MM.1S (cell line): ENCODE results near the gene MBLAC1.
A peak's percentile ranks its signal among the peaks of the same experiment; 100 is the strongest.

ENCODE experiments used
- DNase-seq: peaks from one replicate; pipeline ENCODE4 v3.0.0-alpha.2; 2015
- H2AFZ ChIP-seq: fragments of 300-600 bp; sonication (generic); 2 replicates; pipeline ENCODE4 v1.6.0; 2016; ENCODE audit warnings: antibody characterized with exemption, low read length
- H3F3A ChIP-seq: fragments of 300-600 bp; sonication (generic); 2 replicates; pipeline ENCODE4 v1.6.1; 2016; ENCODE audit warnings: mild to moderate bottlenecking, antibody characterized with exemption, low read length, moderate library complexity, mixed read lengths; ENCODE audit not compliant: insufficient read depth
- H3K27ac ChIP-seq: fragments of 300-600 bp; sonication (generic); 2 replicates; pipeline ENCODE4 v1.5.1; 2016; ENCODE audit warnings: mild to moderate bottlenecking, low read length
- H3K27me3 ChIP-seq: fragments of 300-600 bp; sonication (generic); replicated peaks from 2 replicates; pipeline ENCODE4 v1.6.0; 2016; ENCODE audit warnings: low read length; ENCODE audit not compliant: insufficient read depth
- H3K36me3 ChIP-seq: fragments of 300-600 bp; sonication (generic); replicated peaks from 2 replicates; pipeline ENCODE4 v1.6.1; 2016; ENCODE audit warnings: mild to moderate bottlenecking, low read length, mixed read lengths; ENCODE audit not compliant: insufficient read depth
- H3K4me1 ChIP-seq: fragments of 300-600 bp; sonication (generic); 2 replicates; pipeline ENCODE4 v1.6.1; 2016; ENCODE audit warnings: low read length, mixed read lengths
- H3K4me2 ChIP-seq: fragments of 300-600 bp; sonication (generic); 2 replicates; pipeline ENCODE4 v1.6.0; 2016; ENCODE audit warnings: low read depth, low read length
- H3K4me3 ChIP-seq: fragments of 300-600 bp; sonication (generic); 2 replicates; pipeline ENCODE4 v1.5.1; 2016; ENCODE audit warnings: low read length, mixed read lengths
- H3K79me2 ChIP-seq: fragments of 300-600 bp; sonication (generic); 2 replicates; pipeline ENCODE4 v1.6.1; 2016; ENCODE audit warnings: mixed run types, low read length, mixed read lengths
- H3K9ac ChIP-seq: fragments of 300-600 bp; sonication (generic); 2 replicates; pipeline ENCODE4 v1.6.1; 2016; ENCODE audit warnings: low read length, mixed read lengths
- H3K9me2 ChIP-seq: fragments of 300-600 bp; sonication (generic); replicated peaks from 2 replicates; pipeline ENCODE4 v1.6.1; 2016; ENCODE audit warnings: mild to moderate bottlenecking, low read length, mixed read lengths; ENCODE audit not compliant: insufficient read depth
- H3K9me3 ChIP-seq: fragments of 300-600 bp; sonication (generic); replicated peaks from 2 replicates; pipeline ENCODE4 v1.6.1; 2016; ENCODE audit warnings: mild to moderate bottlenecking, low read length, mixed read lengths; ENCODE audit not compliant: insufficient read depth
- H4K20me1 ChIP-seq: fragments of 300-600 bp; sonication (generic); 2 replicates; pipeline ENCODE4 v1.6.1; 2016; ENCODE audit warnings: mild to moderate bottlenecking, low read length, moderate library complexity, mixed read lengths; ENCODE audit not compliant: insufficient read depth
- EZH2 ChIP-seq: fragments of 300-600 bp; sonication (generic); optimal IDR thresholded peaks from 2 replicates; pipeline ENCODE3; 2017; ENCODE audit warnings: low read depth, mild to moderate bottlenecking, antibody characterized with exemption, low read length, mixed read lengths
- EZH2phosphoT487 ChIP-seq: fragments of 300-600 bp; sonication (generic); IDR thresholded peaks from 2 replicates; pipeline ENCODE4 v1.6.1; 2018; ENCODE audit warnings: antibody characterized with exemption, low read length
- TF ChIP-seq, protein P1 (sequence below): fragments of 300-600 bp; sonication (generic); IDR thresholded peaks from 2 replicates; pipeline ENCODE4 v1.5.1; 2016; ENCODE audit warnings: antibody characterized with exemption, low read length, mixed read lengths

The MBLAC1 gene

DNA sequence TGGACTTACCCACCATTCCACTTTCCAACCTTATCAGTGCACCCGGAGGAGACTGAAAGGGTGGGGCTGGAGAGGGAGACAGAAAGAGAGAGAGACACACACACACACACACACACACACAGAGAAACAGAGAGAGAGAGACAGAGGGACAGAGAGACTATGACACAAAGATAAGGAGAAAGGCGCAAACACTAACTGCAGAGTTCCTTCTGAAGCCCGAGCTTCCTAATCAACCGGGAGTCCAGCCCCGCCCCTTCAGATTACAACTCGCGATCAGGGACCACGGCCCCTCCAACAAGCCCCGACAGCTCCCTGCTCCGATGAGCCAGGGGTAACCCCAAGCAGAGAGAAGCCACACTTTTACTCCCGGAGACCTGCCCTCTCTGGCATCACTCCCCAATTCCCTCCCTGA is 41.2 kb downstream of the MBLAC1 start:
- Histone ChIP-seq H3K36me3 (no peaks in the 10 kb centered on the region), H3K27me3 (peaks cover 85% of the 10 kb centered on the region), H3K4me1 (no peaks in the 10 kb centered on the region; the same call in 1 of the 2 replicates), H3K4me2 (peak overlapping the region; percentile 35; the same call in 1 of the 2 replicates), H4K20me1 (no peaks in the 10 kb centered on the region), H3K9me3 (no peaks in the 10 kb centered on the region), H3K9ac (no peak overlapping the region), H2AFZ (no peak overlapping the region), H3K27ac (no peak overlapping the region), H3F3A (no peaks in the 10 kb centered on the region), H3K9me2 (no peaks in the 10 kb centered on the region), H3K79me2 (no peaks in the 10 kb centered on the region), H3K4me3 (no peak overlapping the region)
- TF ChIP-seq, protein P1, sequence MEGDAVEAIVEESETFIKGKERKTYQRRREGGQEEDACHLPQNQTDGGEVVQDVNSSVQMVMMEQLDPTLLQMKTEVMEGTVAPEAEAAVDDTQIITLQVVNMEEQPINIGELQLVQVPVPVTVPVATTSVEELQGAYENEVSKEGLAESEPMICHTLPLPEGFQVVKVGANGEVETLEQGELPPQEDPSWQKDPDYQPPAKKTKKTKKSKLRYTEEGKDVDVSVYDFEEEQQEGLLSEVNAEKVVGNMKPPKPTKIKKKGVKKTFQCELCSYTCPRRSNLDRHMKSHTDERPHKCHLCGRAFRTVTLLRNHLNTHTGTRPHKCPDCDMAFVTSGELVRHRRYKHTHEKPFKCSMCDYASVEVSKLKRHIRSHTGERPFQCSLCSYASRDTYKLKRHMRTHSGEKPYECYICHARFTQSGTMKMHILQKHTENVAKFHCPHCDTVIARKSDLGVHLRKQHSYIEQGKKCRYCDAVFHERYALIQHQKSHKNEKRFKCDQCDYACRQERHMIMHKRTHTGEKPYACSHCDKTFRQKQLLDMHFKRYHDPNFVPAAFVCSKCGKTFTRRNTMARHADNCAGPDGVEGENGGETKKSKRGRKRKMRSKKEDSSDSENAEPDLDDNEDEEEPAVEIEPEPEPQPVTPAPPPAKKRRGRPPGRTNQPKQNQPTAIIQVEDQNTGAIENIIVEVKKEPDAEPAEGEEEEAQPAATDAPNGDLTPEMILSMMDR, result no peak
- TF ChIP-seq EZH2phosphoT487, result no peak
- peak; percentile 20 for TF ChIP-seq EZH2
- DNase-seq, result no peak

DNA sequence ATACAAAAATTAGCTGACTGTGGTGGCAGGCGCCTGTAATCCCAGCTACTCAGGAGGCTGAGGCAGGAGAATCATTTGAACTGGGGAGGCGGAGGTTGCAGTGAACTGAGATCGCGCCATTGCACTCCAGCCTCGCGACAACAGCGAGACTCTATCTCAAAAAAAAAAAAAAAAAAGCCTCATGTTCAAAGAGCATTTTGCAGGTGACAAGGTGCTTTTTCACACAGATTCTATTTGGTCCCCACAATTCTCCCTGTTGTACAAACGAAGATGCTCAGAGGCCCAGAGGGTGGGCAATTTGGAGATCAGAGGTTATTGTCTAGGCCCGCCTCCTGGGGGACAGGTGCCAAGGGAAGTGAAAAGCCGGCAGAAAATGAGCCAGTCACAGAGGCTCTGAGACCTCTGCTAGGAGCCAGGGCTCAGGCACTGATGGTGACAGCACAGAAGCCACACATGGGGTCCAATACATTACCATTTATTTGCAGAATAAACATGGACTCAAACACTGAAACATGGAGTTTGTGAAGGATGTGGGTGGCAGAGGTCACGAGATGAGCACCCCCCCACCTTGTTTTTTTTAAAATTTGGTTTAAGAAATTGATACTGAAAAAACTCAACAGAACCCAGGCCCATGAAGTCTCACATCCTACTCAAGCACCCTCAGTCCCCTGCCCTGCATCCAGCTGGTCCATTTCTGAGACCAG is 42.5 kb downstream of the MBLAC1 start:
- Histone ChIP-seq H3K9me2 (no peaks in the 10 kb centered on the region), H2AFZ (no peak overlapping the region), H3K9me3 (no peaks in the 10 kb centered on the region), H4K20me1 (no peaks in the 10 kb centered on the region), H3K27ac (no peak overlapping the region), H3K36me3 (no peaks in the 10 kb centered on the region), H3K4me3 (no peak overlapping the region), H3K27me3 (peaks cover 84% of the 10 kb centered on the region), H3K9ac (no peak overlapping the region), H3K4me2 (no peak overlapping the region), H3K79me2 (no peaks in the 10 kb centered on the region), H3F3A (no peaks in the 10 kb centered on the region), H3K4me1 (no peaks in the 10 kb centered on the region; the same call in 1 of the 2 replicates)
- TF ChIP-seq EZH2, result no peak
- no peak for TF ChIP-seq EZH2phosphoT487
- TF ChIP-seq, protein P1, result no peak
- DNase-seq, result no peak

DNA sequence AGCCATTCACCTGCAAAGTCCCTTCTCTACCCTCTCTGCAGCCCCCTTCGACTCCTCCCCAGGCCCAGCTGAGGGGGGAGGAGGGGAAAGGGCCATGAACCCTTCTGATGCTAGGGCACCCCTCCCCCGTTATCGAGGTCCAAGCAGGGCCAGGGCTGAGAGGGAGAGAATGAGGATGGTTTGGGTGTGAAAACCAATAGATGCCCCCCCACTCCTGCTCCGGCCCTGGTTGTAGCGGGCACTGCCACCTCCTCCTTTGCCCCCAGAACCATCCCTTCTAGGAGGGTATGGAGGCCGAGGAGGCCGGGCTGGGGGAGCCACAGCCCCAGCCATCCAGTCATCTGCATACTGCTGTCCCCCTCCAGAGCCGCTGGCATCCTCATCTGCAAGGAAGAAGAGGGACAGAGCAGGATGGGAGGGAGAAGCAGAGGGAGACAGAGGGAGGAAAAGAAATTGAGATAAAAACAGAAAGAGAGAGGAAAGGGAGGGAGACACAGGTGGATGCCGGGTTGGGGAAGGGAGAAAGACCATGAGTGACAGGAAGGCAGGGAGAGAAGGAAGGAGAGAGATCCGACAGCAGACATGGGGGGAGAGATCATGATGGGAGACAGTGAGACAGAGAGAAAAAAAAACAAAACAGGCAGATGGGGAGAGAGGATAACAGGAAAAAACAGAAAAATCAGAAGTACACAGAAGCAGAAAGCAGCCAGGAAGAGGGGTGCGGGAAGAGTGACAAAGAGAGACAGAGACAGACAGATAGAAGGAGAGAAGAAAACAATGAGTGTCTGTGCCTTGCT is 43.5 kb downstream of the MBLAC1 start:
- Histone ChIP-seq H3K4me1 (no peaks in the 10 kb centered on the region; the same call in 1 of the 2 replicates), H3K36me3 (no peaks in the 10 kb centered on the region), H2AFZ (no peak overlapping the region), H3K4me3 (no peak overlapping the region), H3K27me3 (peaks cover 90% of the 10 kb centered on the region), H3K9ac (no peak overlapping the region), H3F3A (no peaks in the 10 kb centered on the region), H4K20me1 (no peaks in the 10 kb centered on the region), H3K27ac (no peak overlapping the region), H3K9me3 (no peaks in the 10 kb centered on the region), H3K4me2 (no peak overlapping the region; the same call in 1 of the 2 replicates), H3K79me2 (no peaks in the 10 kb centered on the region), H3K9me2 (no peaks in the 10 kb centered on the region)
- TF ChIP-seq EZH2, result no peak
- no peak for TF ChIP-seq EZH2phosphoT487
- TF ChIP-seq, protein P1, result no peak
- DNase-seq, result no peak
